H1 (cell line): ENCODE data around the gene CIB4. TPM values are rescaled to one million over a fixed set of nuclear protein-coding genes. Genes with fewer than 3 reads are reported as not detected.

ENCODE experiments used
- CTCF ChIA-PET: fragments of 300-600 bp; sonication (Branson Sonifier 250); formaldehyde crosslinking; loops from one replicate; lab custom pipeline; 2021; ENCODE audit not compliant: partially characterized antibody; lab: Charles Lee
- POLR2A ChIA-PET: fragments of 300-600 bp; sonication (Branson Sonifier 250); formaldehyde crosslinking; loops from one replicate; lab custom pipeline; 2021; ENCODE audit warnings: inconsistent platforms; ENCODE audit not compliant: partially characterized antibody; lab: Charles Lee
- DNase-seq, 2 experiments: peaks; one replicate each; pipeline versions ENCODE4 v3.0.0 to v3.0.0-alpha.2; 2010 to 2022; ENCODE audit warnings: low spot score in 2 of 2, low read depth in 1 of 2, mixed read lengths in 1 of 2
- FAIRE-seq: peaks from 2 replicates; lab custom pipeline; 2011; peaks lifted over from hg19 to GRCh38; lab: Jason Lieb, UNC
- H2AFZ ChIP-seq: 2 replicates; pipeline ENCODE4 v1.8.1; 2012; ENCODE audit warnings: low read length, inconsistent platforms
- H2AK5ac ChIP-seq: 2 replicates; pipeline ENCODE4 v1.6.1; 2013; ENCODE audit warnings: low read depth, low read length
- H2BK120ac ChIP-seq: replicated peaks from 2 replicates; pipeline ENCODE3; 2013; ENCODE audit warnings: low read depth, low read length, inconsistent platforms
- H2BK12ac ChIP-seq: 2 replicates; pipeline ENCODE4 v1.6.1; 2013; ENCODE audit warnings: low read depth, low read length
- H2BK15ac ChIP-seq: 2 replicates; pipeline ENCODE4 v1.6.1; 2013; ENCODE audit warnings: low read length
- H2BK20ac ChIP-seq: 2 replicates; pipeline ENCODE4 v1.6.1; 2013; ENCODE audit warnings: low read length
- H2BK5ac ChIP-seq: 2 replicates; pipeline ENCODE4 v1.6.1; 2013; ENCODE audit warnings: low read depth, low read length
- H3K14ac ChIP-seq: 2 replicates; pipeline ENCODE4 v1.6.1; 2013; ENCODE audit warnings: inconsistent platforms; ENCODE audit not compliant: insufficient read length
- H3K18ac ChIP-seq: 2 replicates; pipeline ENCODE4 v1.6.1; 2013; ENCODE audit warnings: low read length; ENCODE audit errors: extremely low read depth
- H3K23ac ChIP-seq: 2 replicates; pipeline ENCODE4 v1.6.1; 2013; ENCODE audit warnings: inconsistent platforms; ENCODE audit not compliant: insufficient read length
- H3K23me2 ChIP-seq: 2 replicates; pipeline ENCODE4 v1.6.1; 2013; ENCODE audit warnings: low read depth, low read length
- H3K27ac ChIP-seq: 2 replicates; pipeline ENCODE4 v1.6.1; 2011; ENCODE audit warnings: low read depth, low read length, inconsistent platforms
- H3K27me3 ChIP-seq, 4 experiments: replicated peaks in 1 of 4; 1 replicate in 1 of 4; 2 replicates in 3 of 4; pipeline versions ENCODE4 v1.6.1 to v1.8.1; 2011 to 2013; ENCODE audit warnings: low read length in 3 of 4, mild to moderate bottlenecking in 3 of 4, inconsistent platforms in 2 of 4, mixed read lengths in 2 of 4, moderate library complexity in 1 of 4; ENCODE audit not compliant: control insufficient read depth in 3 of 4, insufficient read depth in 3 of 4; ENCODE audit errors: extremely low read depth in 1 of 4
- H3K36me3 ChIP-seq, 4 experiments: 2 replicates each; pipeline versions ENCODE4 v1.6.1 to v1.8.1; 2011 to 2013; ENCODE audit warnings: mild to moderate bottlenecking in 4 of 4, low read length in 3 of 4, moderate library complexity in 2 of 4, control low read depth in 1 of 4, inconsistent platforms in 1 of 4; ENCODE audit not compliant: insufficient read depth in 4 of 4, control insufficient read depth in 2 of 4
- H3K4ac ChIP-seq: replicated peaks from 2 replicates; pipeline ENCODE3; 2013; ENCODE audit warnings: low read length, low read depth, mixed read lengths, inconsistent platforms; ENCODE audit not compliant: insufficient read length
- H3K4me1 ChIP-seq, 4 experiments: replicated peaks in 1 of 4; 1 replicate in 1 of 4; 2 replicates in 3 of 4; pipeline versions ENCODE4 v1.6.1 to v1.8.1; 2011 to 2013; ENCODE audit warnings: low read length in 3 of 4, inconsistent platforms in 2 of 4, mixed read lengths in 1 of 4; ENCODE audit not compliant: insufficient read depth in 4 of 4, control insufficient read depth in 3 of 4
- H3K4me2 ChIP-seq, 2 experiments: 2 replicates each; pipeline versions ENCODE4 v1.6.1 to v1.8.1; 2011 to 2013; ENCODE audit warnings: low read depth in 2 of 2, low read length in 2 of 2, control low read depth in 1 of 2, inconsistent platforms in 1 of 2, mild to moderate bottlenecking in 1 of 2; ENCODE audit not compliant: insufficient read depth in 1 of 2
- H3K4me3 ChIP-seq, 4 experiments: fragments of 200-600, 300-600 bp in 1 of 4; sonication (generic), shearing (Covaris generic), sonication (Bioruptor Twin) in 1 of 4; 2 replicates each; pipeline versions ENCODE4 v1.5.1 to v1.8.1; 2011 to 2016; ENCODE audit warnings: low read length in 4 of 4, low read depth in 3 of 4, control low read depth in 2 of 4, inconsistent platforms in 2 of 4, mild to moderate bottlenecking in 2 of 4, mixed read lengths in 1 of 4, moderate library complexity in 1 of 4; ENCODE audit not compliant: insufficient read depth in 2 of 4; ENCODE audit errors: extremely low read depth in 1 of 4
- H3K56ac ChIP-seq: replicated peaks from 2 replicates; pipeline ENCODE3; 2013; ENCODE audit warnings: low read depth, mild to moderate bottlenecking, mixed read lengths, low read length, inconsistent platforms; ENCODE audit not compliant: insufficient read length
- H3K79me1 ChIP-seq: 2 replicates; pipeline ENCODE4 v1.6.1; 2013; ENCODE audit warnings: low read depth, low read length, control low read depth
- H3K79me2 ChIP-seq, 2 experiments: 2 replicates each; pipeline versions ENCODE4 v1.6.1 to v1.8.1; 2012 to 2013; ENCODE audit warnings: low read length in 2 of 2, mild to moderate bottlenecking in 2 of 2, inconsistent platforms in 1 of 2; ENCODE audit not compliant: insufficient read depth in 2 of 2, control insufficient read depth in 1 of 2
- H3K9ac ChIP-seq, 4 experiments: replicated peaks in 1 of 4; 1 replicate in 1 of 4; 2 replicates in 3 of 4; pipeline versions ENCODE4 v1.6.1 to v1.8.1; 2011 to 2013; ENCODE audit warnings: low read depth in 3 of 4, low read length in 3 of 4, control low read depth in 2 of 4, mild to moderate bottlenecking in 2 of 4, moderate library complexity in 2 of 4, inconsistent platforms in 1 of 4; ENCODE audit errors: extremely low read depth in 1 of 4
- H3K9me3 ChIP-seq, 2 experiments: 2 replicates each; pipeline versions ENCODE4 v1.6.1 to v1.8.1; 2012 to 2013; ENCODE audit warnings: mild to moderate bottlenecking in 2 of 2, moderate library complexity in 2 of 2, control low read depth in 1 of 2, inconsistent platforms in 1 of 2, low read depth in 1 of 2, low read length in 1 of 2, mixed read lengths in 1 of 2; ENCODE audit not compliant: insufficient read depth in 2 of 2
- H4K20me1 ChIP-seq, 2 experiments: replicated peaks in 1 of 2; 2 replicates each; pipeline versions ENCODE3 to v1.8.1; 2011 to 2013; ENCODE audit warnings: inconsistent platforms in 2 of 2, low read length in 2 of 2, mild to moderate bottlenecking in 1 of 2; ENCODE audit not compliant: insufficient read depth in 2 of 2, control insufficient read depth in 1 of 2
- H4K5ac ChIP-seq: 2 replicates; pipeline ENCODE4 v1.6.1; 2013; ENCODE audit warnings: low read length, low read depth, mixed read lengths, inconsistent platforms; ENCODE audit not compliant: insufficient read length
- H4K8ac ChIP-seq: 2 replicates; pipeline ENCODE4 v1.8.0; 2013; ENCODE audit warnings: mild to moderate bottlenecking, moderate library complexity, low read length, inconsistent platforms; ENCODE audit not compliant: insufficient read depth; ENCODE audit errors: extremely low read depth
- H4K91ac ChIP-seq: replicated peaks from 2 replicates; pipeline ENCODE3; 2013; ENCODE audit warnings: low read length, mixed read lengths, inconsistent platforms; ENCODE audit not compliant: insufficient read length
- ATF2 ChIP-seq: IDR thresholded peaks from 2 replicates; pipeline ENCODE4 v1.6.1; 2012; ENCODE audit warnings: low read length, inconsistent platforms
- JUN ChIP-seq: IDR thresholded peaks from 2 replicates; pipeline ENCODE4 v1.6.1; 2011; ENCODE audit warnings: low read depth, mild to moderate bottlenecking, improper control_type of control experiment, low read length
- RBBP5 ChIP-seq: IDR thresholded peaks from 2 replicates; pipeline ENCODE4 v1.7.1; 2012; ENCODE audit warnings: low read depth, mild to moderate bottlenecking, inconsistent platforms, low read length, moderate library complexity, borderline replicate concordance
- RNF2 ChIP-seq: fragments of 200-900, 300-1000 bp; sonication (generic); IDR thresholded peaks from 2 replicates; pipeline ENCODE4 v1.7.1; 2016; ENCODE audit warnings: borderline replicate concordance, low read depth, mild to moderate bottlenecking, antibody characterized with exemption, low read length; ENCODE audit not compliant: poor library complexity, severe bottlenecking; ENCODE audit errors: missing control alignments
- SP1 ChIP-seq: IDR thresholded peaks from 2 replicates; pipeline ENCODE4 v1.6.1; 2011; ENCODE audit warnings: low read depth, low read length
- TBP ChIP-seq: IDR thresholded peaks from 2 replicates; pipeline ENCODE4 v1.6.1; 2011; ENCODE audit warnings: low read depth, low read length, improper control_type of control experiment
- USF2 ChIP-seq: IDR thresholded peaks from 2 replicates; pipeline ENCODE4 v1.6.1; 2011; ENCODE audit warnings: low read length, improper control_type of control experiment
- WGBS, 2 experiments: shearing (Covaris generic) in 1 of 2; methylation state at CpG; one replicate each; pipeline versions ENCODE4 v1.1.6 to v1.1.7; 2013 to 2015; ENCODE audit warnings: low lambda C conversion rate in 2 of 2, mixed read lengths in 2 of 2, inconsistent platforms in 1 of 2, low coverage in 1 of 2, missing lambda C conversion rate in 1 of 2; ENCODE audit not compliant: insufficient replicate concordance in 2 of 2, insufficient coverage in 1 of 2, insufficient read length in 1 of 2; ENCODE audit errors: extremely low coverage in 1 of 2, missing lambda C conversion rate in 1 of 2; 5-methylcytosine and 5-hydroxymethylcytosine counted together
- polyA plus RNA-seq, 7 experiments: library from polyadenylated mRNA; depleted of rRNA in 3 of 7; stranded (reverse) in 5 of 7; unstranded in 2 of 7; fragments of >200 nt in 5 of 7; fragments of 200-250 nt in 2 of 7; gene quantifications; 1 replicate in 5 of 7; 2 replicates in 1 of 7; 4 replicates in 1 of 7; pipeline versions ENCODE4 v1.2.1 to v1.2.3, GENCODE V29; 2011 to 2013; ENCODE audit warnings: missing spikeins in 2 of 7, mixed read lengths in 2 of 7
- total RNA-seq: library from RNA; stranded (reverse); fragmentation: NEBNext Ultra II Directional; extraction: Animal tissue kit (Norgen Biotek cat#: 25700); gene quantifications from 2 replicates; pipeline ENCODE4 v1.2.1, GENCODE V29; 2021

The CIB4 gene
- total and polyA plus RNA-seq, 2 of the 8 experiments (the other 6 are each of a cell fraction or from before 2014, with no cell fraction given), result not detected

- Histone ChIP-seq H3K4ac (no peak overlapping the region), H3K56ac (no peak overlapping the region), H3K79me2 (no peaks in the 10 kb centered on the region), H2BK5ac (no peak overlapping the region), H3K9ac (no peak overlapping the region), H3K9me3 (no peaks in the 10 kb centered on the region), H3K4me1 (peaks cover 0 to 3% (median 1%) of the 10 kb centered on the region in 4 experiments; a peak in 2 of 7 replicates), H3K36me3 (no peaks in the 10 kb centered on the region), H2BK12ac (no peak overlapping the region), H2BK15ac (no peak overlapping the region), H3K4me3 (no peak overlapping the region), H3K79me1 (no peaks in the 10 kb centered on the region), H2BK20ac (no peak overlapping the region), H3K27me3 (peaks cover 0 to 2% (median under 1%) of the 10 kb centered on the region in 4 experiments; a peak in 3 of 7 replicates), H3K14ac (no peak overlapping the region), H2AFZ (no peak overlapping the region), H3K23me2 (no peaks in the 10 kb centered on the region), H4K91ac (no peak overlapping the region), H4K5ac (no peak overlapping the region), H2BK120ac (no peak overlapping the region), H4K8ac (no peak overlapping the region), H3K23ac (no peak overlapping the region), H3K18ac (no peak overlapping the region), H4K20me1 (no peaks in the 10 kb centered on the region), H3K4me2 (no peak overlapping the region), H3K27ac (no peak overlapping the region), H2AK5ac (no peak overlapping the region)
- no peak for DNase-seq
- no peak for TF ChIP-seq JUN
- no peak for TF ChIP-seq RBBP5
- no peak for TF ChIP-seq SP1
- no peak for TF ChIP-seq RNF2
- no peak for TF ChIP-seq TBP
- no peak for TF ChIP-seq USF2
- no peak for TF ChIP-seq ATF2
- FAIRE-seq, result no peak
- CTCF ChIA-PET, result interaction anchor here (0.9 to 10.9 kb wide), 12 partner anchors 13 to 165 kb away, joined by 3 to 159 read pairs (median 6); a partner anchor contains a TSS
- 100% methylated on average over 4 of the region's 5 CpGs; no CpG with 5 or more reads in 1 of the 2 experiments for WGBS, 2 experiments
- POLR2A ChIA-PET, result no interaction called here
Measured at GRCh38 chr2:26580751-26581150, 60.4 kb downstream of the CIB4 start.
